AML-193 (cell line): ENCODE results near the gene PTK6.
"Not testable (repeated sequence)": the region's sequence is repeated elsewhere in the genome, so short reads cannot be mapped to it uniquely, and the experiment has no call there.

Source experiments
- DNase-seq, 2 experiments: peaks; one replicate each; lab custom pipeline; 2025; lab: John Stamatoyannopoulos, UW

The PTK6 gene

GRCh38 chr20:63568986-63569949, 32.1 kb upstream of the PTK6 start:
- no peak for DNase-seq

GRCh38 chr20:63568170-63568981, 31.2 kb upstream of the PTK6 start:
- DNase-seq, result no peak

- DNase-seq, result peak; percentile 73 to 77
Observed at GRCh38 chr20:63567386-63568169, 30.4 kb upstream of the PTK6 start.

- no peak for DNase-seq
Observed at GRCh38 chr20:63567136-63567385, 29.9 kb upstream of the PTK6 start.

DNA sequence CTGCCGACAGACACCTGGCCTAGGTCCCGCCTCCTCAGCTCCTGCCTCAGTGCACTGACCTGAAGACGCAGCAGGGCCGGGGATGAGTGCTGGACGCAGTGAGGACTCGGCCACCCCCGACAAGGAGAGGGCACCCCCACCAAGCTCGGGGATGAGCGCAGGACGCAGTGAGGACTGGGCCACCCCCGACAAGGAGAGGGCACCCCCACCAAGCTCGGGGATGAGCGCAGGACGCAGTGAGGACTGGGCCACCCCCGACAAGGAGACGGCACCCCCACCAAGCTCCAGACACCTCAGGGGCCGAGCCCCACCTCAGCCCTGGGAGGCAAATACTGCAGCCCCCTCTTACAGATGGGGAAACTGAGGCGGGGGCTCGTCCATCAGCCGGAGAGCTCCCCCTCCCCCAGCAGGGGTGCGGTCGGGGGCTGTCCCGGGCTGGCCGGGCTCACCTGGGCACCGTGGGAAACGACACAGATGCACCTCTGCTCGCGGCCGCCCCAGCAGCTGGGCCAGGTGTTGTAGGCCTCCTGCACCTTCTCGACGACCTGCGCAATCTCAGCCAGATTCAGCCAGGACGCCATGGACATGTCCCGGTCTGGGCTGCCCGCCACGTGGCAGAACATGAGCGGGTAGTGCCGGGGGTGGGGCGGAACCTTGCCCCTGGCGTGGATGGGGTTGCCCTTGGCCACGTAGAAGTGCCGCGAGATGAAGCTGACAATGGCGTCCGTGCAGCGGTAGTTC, 29.4 kb upstream of the PTK6 start:
- DNase-seq, result no peak

DNA sequence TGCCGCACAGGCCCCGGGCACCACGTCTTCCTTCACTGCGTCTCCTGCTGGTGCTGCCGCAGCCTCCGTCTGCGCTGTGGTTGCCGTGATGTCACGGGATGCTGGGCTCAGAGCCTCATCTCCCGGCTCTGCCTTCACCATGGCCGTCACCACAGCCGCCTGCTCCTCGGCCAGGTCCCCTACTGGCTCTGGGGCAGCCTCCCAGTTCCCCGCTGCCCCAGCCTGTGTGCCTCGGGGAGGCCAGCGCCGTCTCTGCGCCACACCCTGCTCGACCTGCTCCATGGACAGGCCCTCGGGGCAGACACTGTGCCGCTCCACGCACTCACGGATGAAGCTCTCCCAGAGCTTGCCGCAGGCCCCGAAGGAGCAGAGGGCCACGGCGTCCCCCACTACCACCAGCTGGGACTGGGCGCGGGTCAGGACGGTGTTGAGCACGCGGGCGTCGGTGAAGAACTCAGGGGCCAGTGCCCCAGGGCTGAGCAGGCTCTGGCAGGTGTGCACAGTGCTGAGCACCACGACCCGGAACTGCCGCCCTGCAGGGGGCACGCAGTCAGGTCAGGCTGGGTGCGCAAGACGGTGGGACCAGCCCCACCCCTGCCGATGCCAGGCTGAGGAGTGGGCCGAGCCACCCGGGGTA, 28.6 kb upstream of the PTK6 start:
- DNase-seq, result no peak

GRCh38 chr20:63565021-63565698, 28.0 kb upstream of the PTK6 start:
- no peak for DNase-seq

DNA sequence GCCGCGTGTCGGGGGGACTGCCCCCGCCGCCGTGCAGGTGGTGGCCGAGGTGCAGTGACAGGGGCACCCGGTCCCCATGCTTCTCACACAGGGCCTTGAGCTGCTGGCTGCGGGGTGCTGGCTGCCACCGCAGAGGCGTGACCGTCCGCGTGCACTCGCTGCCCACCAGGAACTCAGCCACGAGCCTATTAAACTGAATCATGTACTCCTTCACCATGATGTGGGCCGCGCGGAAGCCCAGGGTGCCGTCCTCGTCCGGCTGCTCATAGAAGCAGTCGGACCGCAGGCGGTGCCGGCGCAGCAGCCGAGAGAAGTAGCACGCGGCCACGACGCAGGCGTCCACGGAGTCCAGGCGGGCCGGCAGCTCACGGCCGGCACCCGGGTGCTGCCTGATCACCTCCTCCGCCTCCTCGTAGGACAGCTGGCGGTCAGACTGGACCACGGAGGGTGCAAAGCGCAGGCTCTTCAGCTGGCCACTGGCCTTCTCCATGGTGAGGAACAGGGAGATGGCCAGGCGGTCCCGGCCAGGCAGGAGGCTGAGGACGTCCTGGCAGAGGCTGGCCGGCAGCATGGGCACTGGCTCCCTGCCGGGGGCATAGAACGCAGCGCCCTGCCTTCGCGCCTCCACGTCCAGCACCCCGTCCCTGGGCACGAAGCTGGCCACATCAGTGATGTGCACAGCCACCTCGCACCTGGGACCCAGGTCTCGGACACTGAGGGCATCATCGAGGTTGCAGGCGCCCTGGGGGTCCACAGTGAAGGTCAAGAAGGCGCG, 27.0 kb upstream of the PTK6 start:
- DNase-seq, result no peak

DNA sequence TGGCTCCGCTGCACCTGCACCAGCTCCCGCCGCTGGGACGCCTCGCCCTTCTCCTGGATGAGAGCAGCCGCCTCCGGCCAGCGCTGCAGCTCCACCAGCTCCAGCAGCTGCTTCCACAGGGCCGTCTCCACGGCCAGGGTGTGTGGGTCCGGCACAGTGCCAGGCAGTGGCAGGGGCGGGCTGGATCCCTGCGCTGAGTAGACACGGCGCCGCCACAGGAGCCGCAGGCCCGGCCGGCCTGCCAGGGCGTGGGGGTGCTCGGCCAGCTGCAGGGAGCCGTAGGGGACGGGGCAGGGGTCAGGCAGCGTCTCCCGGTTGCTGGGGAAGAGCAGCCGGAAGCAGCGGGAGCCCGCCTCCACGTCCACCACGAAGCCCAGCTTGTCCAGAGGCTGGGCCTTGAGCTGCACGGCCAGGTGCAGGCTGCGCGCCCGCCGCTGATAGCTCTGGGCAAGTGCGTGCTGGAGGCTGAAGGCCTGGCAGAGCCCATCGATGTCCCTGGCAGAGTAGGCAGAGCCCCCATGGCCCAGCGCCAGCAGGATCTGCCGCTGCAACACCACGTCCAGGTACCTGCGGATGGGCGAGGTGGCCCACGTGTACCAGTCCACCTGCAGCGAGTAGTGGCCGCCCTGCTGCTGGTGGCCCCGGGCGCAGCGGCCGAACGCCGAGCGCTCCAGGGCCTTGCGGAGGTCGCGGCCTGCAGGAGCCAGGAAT, 26.2 kb upstream of the PTK6 start:
- no peak for DNase-seq

- no peak for DNase-seq
Observed at GRCh38 chr20:63562461-63563224, 25.5 kb upstream of the PTK6 start.

DNA sequence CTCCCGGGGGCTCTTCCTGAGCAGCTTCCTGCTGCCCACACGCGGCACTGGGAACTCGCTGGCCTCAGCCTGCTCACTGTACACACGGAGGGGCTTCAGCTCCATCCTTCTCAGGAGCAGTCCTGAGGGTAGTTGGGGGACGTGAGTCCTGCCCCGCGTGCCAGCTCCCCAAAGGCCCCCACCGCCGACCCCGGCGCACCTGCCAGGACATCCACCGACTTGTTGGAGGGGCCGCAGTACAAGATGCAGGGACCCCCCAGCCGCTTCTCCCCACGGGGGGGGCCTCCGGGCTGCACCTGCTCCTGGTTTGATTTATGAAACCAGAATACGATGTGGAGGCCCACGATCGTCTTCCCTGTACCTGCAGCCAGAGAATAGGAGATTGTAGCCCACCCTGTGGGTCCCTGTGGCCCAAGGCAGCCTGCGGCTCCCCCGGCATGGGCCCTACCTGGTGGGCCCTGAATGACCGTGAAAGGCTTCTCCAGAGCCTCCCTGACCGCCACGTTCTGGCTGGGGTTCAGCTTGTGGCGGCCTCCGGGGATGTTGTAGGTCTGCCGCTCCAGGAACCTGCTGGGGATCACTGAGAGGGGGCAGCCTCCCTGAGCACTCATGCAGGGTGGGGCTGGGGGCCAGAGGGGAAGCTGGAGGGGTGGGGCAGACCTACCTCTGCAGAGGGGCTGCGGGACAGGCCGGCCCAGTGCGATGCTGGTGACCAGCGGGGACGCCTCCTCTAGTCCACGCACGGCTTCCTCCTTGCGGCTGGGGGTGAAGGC, 24.6 kb upstream of the PTK6 start:
- no peak for DNase-seq

DNA sequence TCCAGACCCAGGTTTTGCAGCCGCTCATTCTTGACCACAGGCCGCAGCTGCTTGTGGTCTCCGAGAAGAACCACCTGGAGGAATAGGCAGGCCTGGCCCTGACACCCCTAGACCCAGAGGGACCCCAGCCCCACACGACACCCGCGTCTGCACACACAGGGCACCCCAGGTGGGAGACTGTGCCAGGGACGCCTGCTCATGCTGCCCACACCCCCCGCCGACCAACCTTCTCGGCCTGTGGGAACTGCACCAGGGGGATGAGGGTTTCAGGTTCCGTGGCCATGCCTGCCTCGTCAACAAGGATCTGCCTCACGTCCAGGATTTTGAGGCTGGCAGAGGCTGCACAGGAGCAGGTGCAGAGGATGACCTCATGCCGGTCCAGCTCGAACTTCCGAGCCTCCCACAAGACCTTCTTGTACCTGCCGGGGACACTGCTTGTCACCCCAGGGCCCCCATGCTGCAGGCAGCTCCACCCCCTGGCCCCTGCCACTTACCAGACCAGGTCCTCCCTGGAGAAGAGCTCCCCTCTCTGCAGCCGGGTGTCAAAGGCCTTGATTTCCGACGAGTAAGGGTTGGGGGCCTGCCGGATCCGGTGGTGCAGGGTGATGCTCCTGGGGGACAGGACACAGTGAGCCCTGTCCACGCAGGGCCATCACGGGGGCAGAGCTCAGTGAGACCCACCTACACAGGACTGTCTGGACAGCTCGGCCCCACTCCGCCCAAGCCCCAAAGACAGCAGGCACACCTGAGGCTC, 23.9 kb upstream of the PTK6 start:
- no peak for DNase-seq

DNA sequence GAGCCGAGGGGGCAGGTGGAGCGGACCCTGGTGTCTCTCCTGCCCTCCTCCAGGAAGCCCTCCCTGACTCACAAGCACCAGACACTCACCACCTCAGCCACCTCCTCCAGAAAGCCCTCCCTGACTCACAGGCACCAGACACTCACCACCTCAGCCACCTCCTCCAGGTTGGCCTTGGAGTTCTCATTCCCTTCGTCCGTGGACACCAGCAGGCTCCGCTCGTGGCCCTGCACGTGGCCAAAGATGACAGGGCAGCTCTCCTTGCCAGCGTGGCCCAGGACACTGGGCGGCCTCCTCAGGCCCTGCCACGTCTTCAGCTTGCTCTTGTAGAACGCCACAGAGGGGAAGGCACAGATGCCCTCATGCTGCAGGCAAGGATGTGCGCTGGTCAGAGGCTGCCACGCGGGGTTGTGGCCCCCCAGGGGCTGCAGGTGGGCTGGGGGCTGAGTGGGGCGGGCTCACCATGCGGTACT, 23.2 kb upstream of the PTK6 start:
- no peak for DNase-seq

DNA sequence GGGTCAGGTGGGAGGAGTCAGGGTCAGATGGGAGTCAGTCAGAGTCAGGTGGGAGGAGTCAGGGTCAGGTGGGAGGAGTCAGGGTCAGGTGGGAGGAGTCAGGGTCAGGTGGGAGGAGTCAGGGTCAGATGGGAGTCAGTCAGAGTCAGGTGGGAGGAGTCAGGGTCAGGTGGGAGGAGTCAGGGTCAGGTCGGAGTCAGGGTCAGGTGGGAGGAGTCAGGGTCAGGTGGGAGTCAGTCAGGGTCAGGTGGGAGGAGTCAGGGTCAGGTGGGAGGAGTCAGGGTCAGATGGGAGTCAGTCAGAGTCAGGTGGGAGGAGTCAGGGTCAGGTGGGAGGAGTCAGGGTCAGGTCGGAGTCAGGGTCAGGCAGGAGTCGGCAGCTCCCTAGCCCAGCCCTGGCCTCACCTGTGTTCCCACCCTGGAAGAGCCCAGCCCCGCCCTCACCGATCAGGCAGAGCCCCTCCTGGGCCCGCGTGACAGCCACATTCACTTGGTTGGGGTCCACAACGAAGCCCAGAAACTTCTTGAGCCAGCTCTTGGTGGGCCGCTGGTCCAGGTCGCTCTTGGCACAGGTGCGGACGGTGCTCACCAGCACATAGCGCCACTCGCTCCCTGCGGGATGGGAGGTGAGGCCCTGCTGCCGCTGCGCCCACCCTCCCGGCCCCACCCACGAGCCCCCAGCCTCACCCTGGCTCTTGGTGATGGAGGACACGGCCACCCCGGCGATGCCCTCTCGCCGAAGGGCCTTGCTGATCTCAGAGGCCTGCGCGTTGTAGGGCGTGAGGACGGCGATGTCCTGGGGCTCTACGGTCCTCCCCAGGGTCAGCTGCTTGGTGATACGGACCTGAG, 22.5 kb upstream of the PTK6 start:
- DNase-seq, result not testable (repeated sequence)

GRCh38 chr20:63558804-63559484, 21.8 kb upstream of the PTK6 start:
- DNase-seq, result no peak
